WTC11 (cell line): ENCODE results near the gene GIMD1. TPM values are rescaled to one million over a fixed set of nuclear protein-coding genes. Genes with fewer than 3 reads are reported as not detected.

ENCODE experiments used
- ATAC-seq: fragments of 200-7000 bp; cut with Tn5 transposase; 2 replicates; pipeline ENCODE4 v1.10.0; 2021; ENCODE audit warnings: mild to moderate bottlenecking, moderate library complexity
- CTCF ChIA-PET: fragments of 300-600 bp; sonication (Branson Sonifier 250); formaldehyde crosslinking; loops from one replicate; lab custom pipeline; 2021; ENCODE audit warnings: antibody characterized with exemption; lab: Charles Lee
- POLR2A ChIA-PET: fragments of 350-600 bp; sonication (Branson Sonifier 250); formaldehyde crosslinking; loops from one replicate; lab custom pipeline; 2021; ENCODE audit warnings: antibody characterized with exemption; lab: Charles Lee
- DNase-seq: peaks from one replicate; pipeline ENCODE4 v3.0.0; 2021; ENCODE audit warnings: low spot score
- H3K27ac Mint-ChIP-seq: 2 replicates; pipeline ENCODE4 v1.8.0; 2021; ENCODE audit warnings: mixed read lengths
- H3K27me3 Mint-ChIP-seq: 2 replicates; pipeline ENCODE4 v1.8.0; 2021; ENCODE audit warnings: low read depth, mild to moderate bottlenecking, moderate library complexity, mixed read lengths
- H3K36me3 Mint-ChIP-seq: 2 replicates; pipeline ENCODE4 v1.8.0; 2021; ENCODE audit warnings: mixed read lengths
- H3K4me1 Mint-ChIP-seq: 2 replicates; pipeline ENCODE4 v1.8.0; 2022; ENCODE audit warnings: mixed read lengths
- H3K4me3 Mint-ChIP-seq: 2 replicates; pipeline ENCODE4 v1.8.0; 2021; ENCODE audit warnings: mild to moderate bottlenecking, moderate library complexity, mixed read lengths
- H3K9me3 Mint-ChIP-seq: 2 replicates; pipeline ENCODE4 v1.8.0; 2021; ENCODE audit warnings: mixed read lengths
- AFF4 ChIP-seq: sonication (generic); formaldehyde crosslinking; IDR thresholded peaks from 2 replicates; pipeline ENCODE4 v1.8.1; 2023; ENCODE audit warnings: mild to moderate bottlenecking, missing genetic modification reagents, borderline replicate concordance
- ATF6 ChIP-seq: sonication (generic); formaldehyde crosslinking; IDR thresholded peaks from 2 replicates; pipeline ENCODE4 v1.8.1; 2023; ENCODE audit warnings: mild to moderate bottlenecking, missing genetic modification reagents
- CDX4 ChIP-seq: fragments of 250-450 bp; sonication (Bioruptor Pico); IDR thresholded peaks from 2 replicates; pipeline ENCODE4 v1.9.0; 2021; ENCODE audit warnings: moderate library complexity, mild to moderate bottlenecking, inconsistent platforms, borderline replicate concordance
- CREB1 ChIP-seq: sonication (generic); formaldehyde crosslinking; IDR thresholded peaks from 2 replicates; pipeline ENCODE4 v1.8.0; 2023; ENCODE audit warnings: mild to moderate bottlenecking, missing genetic modification reagents
- E2F1 ChIP-seq: sonication (generic); formaldehyde crosslinking; IDR thresholded peaks from 2 replicates; pipeline ENCODE4 v1.8.0; 2022; ENCODE audit warnings: mild to moderate bottlenecking, missing genetic modification reagents
- FOXP1 ChIP-seq: sonication (generic); formaldehyde crosslinking; IDR thresholded peaks from 2 replicates; pipeline ENCODE4 v1.8.0; 2022; ENCODE audit warnings: missing genetic modification reagents, mild to moderate bottlenecking, moderate library complexity, borderline replicate concordance
- FOXP4 ChIP-seq: sonication (generic); formaldehyde crosslinking; IDR thresholded peaks from 2 replicates; pipeline ENCODE4 v1.8.0; 2022; ENCODE audit warnings: mild to moderate bottlenecking, missing genetic modification reagents
- GABPB1 ChIP-seq: sonication (generic); formaldehyde crosslinking; IDR thresholded peaks from 2 replicates; pipeline ENCODE4 v1.8.1; 2023; ENCODE audit warnings: mild to moderate bottlenecking, missing genetic modification reagents
- PREB ChIP-seq: sonication (generic); formaldehyde crosslinking; IDR thresholded peaks from 2 replicates; pipeline ENCODE4 v1.8.1; 2022; ENCODE audit warnings: mild to moderate bottlenecking, missing genetic modification reagents, moderate library complexity, borderline replicate concordance
- RELA ChIP-seq: sonication (generic); formaldehyde crosslinking; IDR thresholded peaks from 2 replicates; pipeline ENCODE4 v1.8.1; 2022; ENCODE audit warnings: missing genetic modification reagents, mild to moderate bottlenecking, borderline replicate concordance
- TP53 ChIP-seq: sonication (generic); formaldehyde crosslinking; IDR thresholded peaks from 2 replicates; pipeline ENCODE4 v1.8.1; 2023; ENCODE audit warnings: mild to moderate bottlenecking, missing genetic modification reagents
- ZNF138 ChIP-seq: sonication (generic); formaldehyde crosslinking; conservative IDR thresholded peaks from 2 replicates; pipeline ENCODE4 v1.8.1; 2022; ENCODE audit warnings: mild to moderate bottlenecking, moderate library complexity, missing genetic modification reagents
- ZNF263 ChIP-seq: sonication (generic); formaldehyde crosslinking; IDR thresholded peaks from 2 replicates; pipeline ENCODE4 v1.8.1; 2022; ENCODE audit warnings: low read depth, mild to moderate bottlenecking, moderate library complexity, missing genetic modification reagents
- ZNF532 ChIP-seq: fragments of 250-450 bp; sonication (Bioruptor Pico); IDR thresholded peaks from 2 replicates; pipeline ENCODE4 v1.9.0; 2021; ENCODE audit warnings: mild to moderate bottlenecking, borderline replicate concordance
- total RNA-seq: library from RNA; stranded (reverse); gene quantifications from 3 replicates; pipeline ENCODE4 v1.2.3, GENCODE V29; 2021

The GIMD1 gene
- total RNA-seq, 1 experiment from 2014 or later: not detected

- no peak for TF ChIP-seq AFF4 (CRISPR knock-in tag)
Measured at GRCh38 chr4:106385853-106386393, 17.3 kb upstream of the GIMD1 start (continued).

GRCh38 chr4:106384878-106385277, 16.3 kb upstream of the GIMD1 start:
- H3K27ac Mint-ChIP-seq: no peak overlapping the region
- H3K27me3 Mint-ChIP-seq: no peaks in the 10 kb centered on the region
- no peak for DNase-seq
- ChIA-PET CTCF (no interaction called here), POLR2A (no interaction called here)
- H3K4me3 Mint-ChIP-seq: no peak overlapping the region
- TF ChIP-seq GABPB1 (CRISPR knock-in tag) (no peak), RELA (CRISPR knock-in tag) (no peak), FOXP1 (CRISPR knock-in tag) (no peak), TP53 (CRISPR knock-in tag) (no peak), ATF6 (CRISPR knock-in tag) (no peak), CREB1 (CRISPR knock-in tag) (no peak), PREB (CRISPR knock-in tag) (no peak), FOXP4 (CRISPR knock-in tag) (no peak), E2F1 (CRISPR knock-in tag) (no peak), ZNF263 (CRISPR knock-in tag) (no peak), ZNF532 (CRISPR knock-in tag) (no peak), CDX4 (CRISPR knock-in tag) (no peak), ZNF138 (CRISPR knock-in tag) (no peak)
- H3K4me1 Mint-ChIP-seq: no peaks in the 10 kb centered on the region
- no peak for ATAC-seq
- peaks cover 8% of the 10 kb centered on the region; the same call in 1 of the 2 replicates for H3K9me3 Mint-ChIP-seq
- no peaks in the 10 kb centered on the region for H3K36me3 Mint-ChIP-seq
